K562 (cell line): ENCODE results near the gene TSTD1.

ENCODE experiments used
- BHLHE40 ChIP-seq: IDR thresholded peaks from 2 replicates; pipeline ENCODE4 v1.6.1; 2011; ENCODE audit warnings: low read length, improper control_type of control experiment
- NCOR1 ChIP-seq: fragments of 450-650 bp; IDR thresholded peaks from 2 replicates; pipeline ENCODE4 v1.6.1; 2016; ENCODE audit warnings: mild to moderate bottlenecking, moderate library complexity
- NFYB ChIP-seq: IDR thresholded peaks from 2 replicates; pipeline ENCODE4 v1.6.1; 2011; ENCODE audit warnings: mild to moderate bottlenecking, moderate library complexity; ENCODE audit not compliant: insufficient read length; ENCODE audit errors: extremely low read depth
- RFX5 ChIP-seq: IDR thresholded peaks from 2 replicates; pipeline ENCODE4 v1.6.1; 2011; ENCODE audit warnings: low read depth, mild to moderate bottlenecking, improper control_type of control experiment, low read length
- SPI1 ChIP-seq: IDR thresholded peaks from 2 replicates; pipeline ENCODE4 v1.6.1; 2011; ENCODE audit warnings: low read depth, low read length, control low read depth, borderline replicate concordance

DNA sequence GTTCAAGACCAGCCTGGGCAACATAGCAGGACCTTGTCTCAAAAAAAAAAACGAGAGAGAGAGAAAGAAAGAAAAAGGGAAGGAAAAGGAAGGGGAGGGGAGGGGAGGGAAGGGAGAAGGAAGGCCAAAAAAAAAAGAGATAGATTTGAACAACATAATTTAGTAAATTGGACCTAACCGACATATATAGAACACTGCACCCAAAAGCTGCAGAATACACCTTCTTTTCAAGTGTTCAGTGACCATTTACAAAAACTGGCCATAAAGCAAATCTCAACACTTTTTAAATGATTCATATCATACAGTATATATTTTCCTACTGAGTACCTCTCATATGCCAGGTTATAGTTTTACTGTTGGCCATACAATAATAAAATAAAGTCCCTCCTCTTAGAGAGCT, 6.9 kb downstream of the TSTD1 start:
- no peak for TF ChIP-seq NFYB
- TF ChIP-seq NCOR1: no peak
- no peak for TF ChIP-seq SPI1
- no peak for TF ChIP-seq BHLHE40
- TF ChIP-seq RFX5: no peak
